Pancreas (tissue), 10 donors: ENCODE results near the gene AUTS2. TPM values are rescaled to one million over a fixed set of nuclear protein-coding genes. Genes with fewer than 3 reads are reported as not detected.

ENCODE experiments used
- ATAC-seq, 4 donors: fragments of 200-7000 bp; cut with Tn5 transposase; one replicate each; pipeline versions ENCODE4 v1.8.0 to v1.9.1; 2020; ENCODE audit warnings: mild to moderate bottlenecking in 4 of 4, moderate library complexity in 4 of 4
- DNase-seq, 6 donors: peaks; one replicate each; pipeline ENCODE4 v3.0.0-alpha.2; 2020
- FAIRE-seq: peaks from 2 replicates; lab custom pipeline; 2012; peaks lifted over from hg19 to GRCh38; lab: Jason Lieb, UNC
- H3K27ac ChIP-seq, 4 donors: fragments of 200-600 bp; sonication (generic); 1 replicate in 3 of 4; 2 replicates in 1 of 4; pipeline versions ENCODE4 v1.5.0 to v1.8.0; 2020
- H3K27me3 ChIP-seq, 4 donors: fragments of 200-600 bp; one replicate each; pipeline ENCODE4 v1.8.0; 2021
- H3K36me3 ChIP-seq, 3 donors: fragments of 200-600 bp; sonication (generic) in 1 of 3; one replicate each; pipeline versions ENCODE4 v1.5.0 to v1.8.0; 2020 to 2021
- H3K4me1 ChIP-seq, 3 donors: fragments of 200-600 bp; one replicate each; pipeline ENCODE4 v1.8.0; 2021
- H3K4me3 ChIP-seq, 4 donors: fragments of 200-600 bp; sonication (generic) in 2 of 4; one replicate each; pipeline versions ENCODE4 v1.5.0 to v1.8.0; 2020 to 2021
- H3K9me3 ChIP-seq, 4 donors: fragments of 200-600 bp; one replicate each; pipeline ENCODE4 v1.8.0; 2021
- WGBS, 2 donors: extraction: QIAGEN DNeasy Blood & Tissue Kit; methylation state at CpG; one replicate each; pipeline ENCODE4 v1.1.7; 2013; 5-methylcytosine and 5-hydroxymethylcytosine counted together
- intact Hi-C, 3 donors: fragments of 100-400 bp; cut with DNase I; formaldehyde crosslinking; loops; one replicate each; pipeline versions ENCODE4 v1.11.1 to v1.14.2; 2022
- polyA plus RNA-seq, 2 donors: library from polyadenylated mRNA; stranded (reverse); fragments of 200-250 nt; gene quantifications; one replicate each; pipeline ENCODE4 v1.2.3, GENCODE V29; 2013
- total RNA-seq, 6 donors: library from RNA; stranded (reverse); fragmentation: NEBNext Ultra II Directional in 4 of 6; extraction: Animal tissue kit (Norgen Biotek cat#: 25700) in 4 of 6; gene quantifications; one replicate each; pipeline versions ENCODE4 v1.2.1 to v1.2.4, GENCODE V29; 2021 to 2023
- TF ChIP-seq, protein P1 (sequence below), 4 donors: fragments of 200-600 bp; sonication (generic) in 3 of 4; IDR thresholded peaks; one replicate each; pipeline versions ENCODE4 v1.5.0 to v1.8.0; 2021; ENCODE audit warnings: antibody characterized with exemption in 4 of 4
- donor health status: healthy with polysubstance abuse.
- donor health status: DM: no; HTN: no; CAD: no; lungs with moderate emphysema.
- donor health status: DM: no; HTN: no; CAD: no.
- donor health status: control.
- donor health status: control.
- donor health status: Bipolar disorder and iron deficiency.
- donor health status: DM: yes; HTN: yes; CAD: no.
- donor health status: DM: no; HTN: no; CAD: no.
- donor health status: DM: no; HTN: no; CAD: no.
- donor health status: DM: yes; HTN: yes; CAD: no.

AUTS2 gene
- total and polyA plus RNA-seq, 8 donors, result 5.8 to 16.8 (median 9.9) TPM

DNA sequence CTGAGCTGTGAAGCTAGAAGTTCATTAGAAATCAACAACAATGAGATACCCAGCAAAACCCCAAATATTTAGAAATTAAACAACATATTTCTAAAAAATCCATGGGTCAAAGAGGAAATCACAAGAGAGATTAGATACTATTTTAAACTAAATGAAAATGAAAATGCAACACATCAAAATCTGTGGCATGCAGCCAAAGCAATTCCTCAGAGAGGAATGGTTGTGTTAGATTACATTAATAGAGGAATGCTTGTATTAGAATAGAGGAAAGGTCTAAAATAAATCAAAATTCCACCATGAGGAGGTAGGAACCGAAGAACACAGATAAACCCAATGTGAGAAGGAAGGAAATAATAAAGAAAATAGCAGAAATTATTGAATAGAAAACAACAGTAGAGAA, 891.5 kb downstream of the AUTS2 start:
- H3K9me3 ChIP-seq, result no peaks in the 10 kb centered on the region
- no peak overlapping the region for H3K4me3 ChIP-seq
- ATAC-seq, result no peak
- TF ChIP-seq, protein P1, sequence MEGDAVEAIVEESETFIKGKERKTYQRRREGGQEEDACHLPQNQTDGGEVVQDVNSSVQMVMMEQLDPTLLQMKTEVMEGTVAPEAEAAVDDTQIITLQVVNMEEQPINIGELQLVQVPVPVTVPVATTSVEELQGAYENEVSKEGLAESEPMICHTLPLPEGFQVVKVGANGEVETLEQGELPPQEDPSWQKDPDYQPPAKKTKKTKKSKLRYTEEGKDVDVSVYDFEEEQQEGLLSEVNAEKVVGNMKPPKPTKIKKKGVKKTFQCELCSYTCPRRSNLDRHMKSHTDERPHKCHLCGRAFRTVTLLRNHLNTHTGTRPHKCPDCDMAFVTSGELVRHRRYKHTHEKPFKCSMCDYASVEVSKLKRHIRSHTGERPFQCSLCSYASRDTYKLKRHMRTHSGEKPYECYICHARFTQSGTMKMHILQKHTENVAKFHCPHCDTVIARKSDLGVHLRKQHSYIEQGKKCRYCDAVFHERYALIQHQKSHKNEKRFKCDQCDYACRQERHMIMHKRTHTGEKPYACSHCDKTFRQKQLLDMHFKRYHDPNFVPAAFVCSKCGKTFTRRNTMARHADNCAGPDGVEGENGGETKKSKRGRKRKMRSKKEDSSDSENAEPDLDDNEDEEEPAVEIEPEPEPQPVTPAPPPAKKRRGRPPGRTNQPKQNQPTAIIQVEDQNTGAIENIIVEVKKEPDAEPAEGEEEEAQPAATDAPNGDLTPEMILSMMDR (IDR thresholded peaks at IDR 0.05), result no peak
- FAIRE-seq, result no peak
- H3K4me1 ChIP-seq, result no peaks in the 10 kb centered on the region
- H3K36me3 ChIP-seq, result no peaks in the 10 kb centered on the region
- no peak for DNase-seq
- no peak overlapping the region for H3K27ac ChIP-seq
- no peaks in the 10 kb centered on the region for H3K27me3 ChIP-seq
- intact Hi-C loops, result no loop called here
- 16 to 36% methylated on average over 1 of the region's 1 CpG for WGBS, 2 donors

DNA sequence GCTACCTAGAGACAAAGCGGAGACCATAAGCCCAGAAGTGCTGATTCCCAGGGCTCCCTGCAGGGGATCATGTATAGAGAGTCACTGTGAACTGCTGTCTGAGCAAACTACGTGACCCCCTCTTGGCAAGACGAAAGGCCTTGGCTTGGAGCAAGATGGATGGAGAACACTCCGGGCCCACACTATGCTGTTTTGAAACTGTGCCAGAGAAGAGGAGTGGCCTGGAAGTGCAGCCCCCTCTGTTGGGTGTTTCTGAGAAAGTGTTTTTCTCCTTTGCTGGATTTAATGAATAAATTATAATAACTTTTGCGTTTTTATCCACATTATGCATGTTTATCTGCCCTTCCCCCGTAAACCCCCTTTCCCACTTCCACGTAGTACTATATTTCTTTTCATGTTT, 894.4 kb downstream of the AUTS2 start:
- no peaks in the 10 kb centered on the region for H3K9me3 ChIP-seq
- no peaks in the 10 kb centered on the region for H3K4me1 ChIP-seq
- no peak overlapping the region for H3K4me3 ChIP-seq
- FAIRE-seq, result no peak
- TF ChIP-seq, protein P1 (IDR thresholded peaks at IDR 0.05), result no peak
- H3K27me3 ChIP-seq, result no peaks in the 10 kb centered on the region
- WGBS, 2 donors, result 60 to 68% methylated on average over 7 of the region's 7 CpGs
- H3K27ac ChIP-seq, result no peak overlapping the region
- intact Hi-C loops, result no loop called here
- ATAC-seq, result no peak
- no peaks in the 10 kb centered on the region for H3K36me3 ChIP-seq
- DNase-seq, result no peak

DNA sequence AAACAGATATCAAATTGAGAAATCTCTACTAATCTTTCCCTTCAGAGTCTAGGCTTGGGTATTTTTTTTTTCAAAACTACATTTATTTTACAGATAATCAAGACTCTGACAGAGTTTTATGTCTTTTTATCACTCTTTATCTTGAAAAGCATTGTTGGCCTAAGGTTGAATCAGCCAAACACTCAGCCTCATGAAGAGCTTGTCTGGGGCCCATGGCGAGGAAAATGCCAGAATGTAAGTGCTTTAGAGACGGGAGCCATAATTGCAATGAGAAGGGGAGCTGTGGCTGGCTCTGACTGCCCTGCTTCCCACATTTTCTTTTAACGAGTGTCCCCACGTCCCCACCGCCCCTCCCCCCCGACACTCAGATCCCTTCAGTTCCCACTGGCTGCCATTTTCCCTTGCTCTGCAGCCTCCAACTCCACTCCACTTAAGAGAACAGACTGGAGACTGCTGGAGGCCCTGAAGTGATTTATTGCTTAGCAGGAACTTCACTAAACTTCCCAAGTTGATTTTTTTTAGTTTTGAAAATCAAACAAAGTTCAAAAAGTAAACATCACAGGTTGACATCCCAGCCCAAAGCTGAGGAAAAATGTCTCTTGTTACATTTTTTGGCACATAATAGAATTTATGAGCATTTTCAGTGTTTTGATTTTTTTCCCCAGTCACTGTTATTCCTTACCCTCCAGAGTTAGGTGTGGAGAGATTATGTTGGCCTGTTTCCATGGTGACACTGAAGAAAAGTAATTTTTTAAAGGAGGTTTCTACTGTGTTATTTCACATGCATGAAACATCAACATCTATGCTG, 896.2 kb downstream of the AUTS2 start:
- DNase-seq (no peak), FAIRE-seq (no peak), ATAC-seq (no peak)
- H3K36me3 ChIP-seq, result no peaks in the 10 kb centered on the region
- H3K9me3 ChIP-seq, result no peaks in the 10 kb centered on the region
- H3K27ac ChIP-seq, result no peak overlapping the region
- WGBS, 2 donors, result 49 to 59% methylated on average over 6 of the region's 6 CpGs
- TF ChIP-seq, protein P1 (IDR thresholded peaks at IDR 0.05), result no peak
- intact Hi-C loops, result no loop called here
- no peak overlapping the region for H3K4me3 ChIP-seq
- no peaks in the 10 kb centered on the region for H3K27me3 ChIP-seq
- H3K4me1 ChIP-seq, result no peaks in the 10 kb centered on the region

DNA sequence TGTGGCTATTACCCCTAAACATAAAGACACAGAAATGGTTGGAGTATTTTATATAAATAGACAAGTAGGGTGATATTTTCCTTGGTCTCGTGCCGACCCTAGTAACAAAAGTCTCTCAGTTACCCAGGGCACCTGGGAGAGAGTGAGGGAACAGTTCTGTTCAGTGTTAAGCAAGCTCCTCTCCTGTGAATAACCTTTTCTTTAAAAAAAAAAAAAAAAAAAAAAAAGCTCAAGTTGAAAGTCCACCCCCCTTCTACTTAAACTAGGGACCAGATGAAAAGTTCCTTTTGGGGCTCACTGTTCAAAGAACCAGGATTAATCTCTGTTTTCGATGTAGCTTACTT, 896.7 kb downstream of the AUTS2 start:
- Histone ChIP-seq H3K9me3 (no peaks in the 10 kb centered on the region), H3K27me3 (no peaks in the 10 kb centered on the region), H3K27ac (no peak overlapping the region), H3K36me3 (no peaks in the 10 kb centered on the region), H3K4me1 (no peaks in the 10 kb centered on the region), H3K4me3 (no peak overlapping the region)
- WGBS, 2 donors, result 58 to 79% methylated on average over 3 of the region's 3 CpGs
- ATAC-seq, result no peak
- FAIRE-seq, result no peak
- intact Hi-C loops, result no loop called here
- no peak for DNase-seq
- TF ChIP-seq, protein P1 (IDR thresholded peaks at IDR 0.05), result no peak

DNA sequence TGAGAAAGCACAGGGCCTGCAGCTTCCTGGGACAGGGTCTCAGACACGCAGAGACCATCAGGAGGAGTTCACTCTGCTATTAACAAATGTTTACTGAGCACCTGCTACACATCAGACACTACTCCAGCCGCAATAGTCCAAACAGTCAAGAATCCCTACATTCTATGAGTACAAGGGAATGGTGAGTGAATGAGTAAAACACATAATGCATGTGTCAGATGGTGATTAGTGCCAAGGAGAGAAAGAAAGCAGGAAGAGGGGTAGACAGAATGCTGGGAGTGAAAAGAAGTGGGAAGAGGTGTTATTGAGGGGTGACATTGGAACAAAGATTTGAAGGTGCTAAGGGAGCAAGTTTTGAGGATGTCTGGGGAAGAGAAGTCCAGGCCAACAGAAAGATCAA, 899.5 kb downstream of the AUTS2 start:
- ATAC-seq (no peak), DNase-seq (no peak), FAIRE-seq (no peak)
- TF ChIP-seq, protein P1 (IDR thresholded peaks at IDR 0.05), result no peak
- Histone ChIP-seq H3K27me3 (no peaks in the 10 kb centered on the region), H3K4me3 (no peak overlapping the region), H3K9me3 (no peaks in the 10 kb centered on the region), H3K27ac (no peak overlapping the region), H3K4me1 (no peaks in the 10 kb centered on the region), H3K36me3 (no peaks in the 10 kb centered on the region)
- 76 to 91% methylated on average over 2 of the region's 2 CpGs for WGBS, 2 donors
- intact Hi-C loops, result no loop called here
